ENCODE data around the gene PLEKHG7. TPM values are rescaled to one million over a fixed set of nuclear protein-coding genes. Genes with fewer than 3 reads are reported as not detected.
A peak's percentile ranks its signal among the peaks of the same experiment; 100 is the strongest.
"Not testable (repeated sequence)": the region's sequence is repeated elsewhere in the genome, so short reads cannot be mapped to it uniquely, and the experiment has no call there.

PLEKHG7 gene, protein sequence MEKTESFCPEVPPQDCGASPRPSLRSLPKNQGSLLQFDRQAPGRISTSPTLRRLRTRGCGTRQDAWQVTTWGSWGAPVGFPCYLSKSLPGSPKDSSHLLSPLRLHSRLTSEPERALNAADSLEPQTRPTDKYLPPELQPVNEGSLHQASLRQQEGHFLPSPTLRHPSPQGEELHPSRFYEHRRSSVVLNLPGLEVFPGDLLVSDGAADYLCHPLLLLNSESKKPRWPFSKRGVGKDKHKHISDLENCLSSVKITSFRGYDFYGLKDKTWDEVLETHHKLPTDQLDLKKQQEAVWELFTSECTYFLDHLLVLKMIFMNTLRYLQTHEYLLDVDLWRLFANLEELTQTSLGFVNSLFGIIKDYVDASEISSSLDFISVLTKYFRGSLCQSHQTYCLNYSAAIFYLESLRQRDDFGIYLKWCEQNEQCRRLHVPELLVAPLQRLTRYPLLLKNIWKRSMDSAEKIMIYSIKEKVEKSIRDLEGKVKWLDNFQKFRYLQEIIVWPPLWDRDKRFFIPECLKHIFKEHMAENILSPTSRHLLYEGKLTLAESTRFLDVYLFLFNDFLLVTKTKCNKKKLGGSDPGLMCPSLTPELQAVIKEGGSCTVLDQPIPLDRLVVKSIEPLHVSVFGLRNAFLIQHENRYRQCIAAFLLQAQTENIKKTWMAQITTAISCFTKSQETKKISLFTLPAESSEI
- total RNA-seq (2022) = 1.3 and 2.5 TPM in 2 replicates
- percentile 42 among the genes with signal in this experiment for Bru-seq, nascent RNA
- BruChase-seq, experiment 1, labeled RNA remaining after a 6-hour chase = percentile 27 among the genes with signal in this experiment
- percentile 33 among the genes with signal in this experiment for BruChase-seq, experiment 2, labeled RNA remaining after a 2-hour chase
- long read RNA-seq, partial matches to known transcripts = 0 of 1 reads
- long read RNA-seq, other reads (novel, unspliced or antisense) = 1 of 1 reads

- H3K36me3 Mint-ChIP-seq (ENCODE audit: insufficient read depth, unreplicated experiment) = no peaks in the 10 kb centered on the region
- H3K27ac Mint-ChIP-seq (ENCODE audit: unreplicated experiment) = peak within 1 kb of the TSS; percentile 47
- no peaks in the 10 kb centered on the region for H3K27me3 Mint-ChIP-seq (ENCODE audit: unreplicated experiment)
- H3K4me3 Mint-ChIP-seq (ENCODE audit: low read depth, unreplicated experiment) = peak within 1 kb of the TSS; percentile 70
- BruUV-seq (replicated peaks) = TSS peak; percentile 61
- CTCF ChIA-PET = interaction anchor here (0.6 to 1.4 kb wide), 2 partner anchors 32 to 130 kb away, joined by 5 to 10 read pairs; no protein-coding TSS in a partner anchor
- intact Hi-C loops (cut with micrococcal nuclease; ENCODE audit: unreplicated experiment) = no loop called here
- peaks cover 9% of the 10 kb centered on the region for H3K4me1 Mint-ChIP-seq (ENCODE audit: low read depth, unreplicated experiment)
- H3K9me3 Mint-ChIP-seq (ENCODE audit: low read depth, unreplicated experiment) = peaks cover under 1% of the 10 kb centered on the region
- peak; percentile 36 for DNase-seq
- TF ChIP-seq, protein P1, sequence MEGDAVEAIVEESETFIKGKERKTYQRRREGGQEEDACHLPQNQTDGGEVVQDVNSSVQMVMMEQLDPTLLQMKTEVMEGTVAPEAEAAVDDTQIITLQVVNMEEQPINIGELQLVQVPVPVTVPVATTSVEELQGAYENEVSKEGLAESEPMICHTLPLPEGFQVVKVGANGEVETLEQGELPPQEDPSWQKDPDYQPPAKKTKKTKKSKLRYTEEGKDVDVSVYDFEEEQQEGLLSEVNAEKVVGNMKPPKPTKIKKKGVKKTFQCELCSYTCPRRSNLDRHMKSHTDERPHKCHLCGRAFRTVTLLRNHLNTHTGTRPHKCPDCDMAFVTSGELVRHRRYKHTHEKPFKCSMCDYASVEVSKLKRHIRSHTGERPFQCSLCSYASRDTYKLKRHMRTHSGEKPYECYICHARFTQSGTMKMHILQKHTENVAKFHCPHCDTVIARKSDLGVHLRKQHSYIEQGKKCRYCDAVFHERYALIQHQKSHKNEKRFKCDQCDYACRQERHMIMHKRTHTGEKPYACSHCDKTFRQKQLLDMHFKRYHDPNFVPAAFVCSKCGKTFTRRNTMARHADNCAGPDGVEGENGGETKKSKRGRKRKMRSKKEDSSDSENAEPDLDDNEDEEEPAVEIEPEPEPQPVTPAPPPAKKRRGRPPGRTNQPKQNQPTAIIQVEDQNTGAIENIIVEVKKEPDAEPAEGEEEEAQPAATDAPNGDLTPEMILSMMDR (IDR thresholded peaks at IDR 0.05; ENCODE audit: unreplicated experiment) = no peak
Observed at GRCh38 chr12:92702754-92703679, at the start of gene PLEKHG7. Gene PLEKHG7 (plus strand): TSS chr12:92702989. CDS start chr12:92706632, 3,643 bp downstream.

DNA sequence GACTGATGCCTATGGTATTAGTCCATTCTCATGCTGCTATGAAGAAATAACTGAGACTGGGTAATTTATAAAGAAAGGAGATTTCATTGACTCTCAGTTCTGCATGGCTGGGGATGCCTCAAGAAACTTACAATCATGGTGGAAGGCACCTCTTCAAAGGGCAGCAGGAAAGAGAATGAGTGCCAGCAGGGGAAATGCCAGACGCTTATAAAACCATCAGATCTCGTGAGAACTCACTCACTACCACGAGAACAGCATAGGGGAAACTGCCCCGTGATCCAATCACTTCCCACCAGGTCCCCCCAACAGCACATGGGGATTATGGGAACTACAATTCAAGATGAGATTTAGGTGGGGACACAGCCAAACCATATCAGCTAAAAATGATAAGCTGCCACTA, 48.5 kb upstream of the PLEKHG7 start:
- H3K36me3 Mint-ChIP-seq (ENCODE audit: insufficient read depth, unreplicated experiment); H3K27me3 Mint-ChIP-seq (ENCODE audit: unreplicated experiment); H3K27ac Mint-ChIP-seq (ENCODE audit: unreplicated experiment); DNase-seq; H3K4me3 Mint-ChIP-seq (ENCODE audit: low read depth, unreplicated experiment); CTCF ChIA-PET; H3K9me3 Mint-ChIP-seq (ENCODE audit: low read depth, unreplicated experiment); BruUV-seq (replicated peaks): not testable (repeated sequence)
- H3K4me1 Mint-ChIP-seq (ENCODE audit: low read depth, unreplicated experiment) = peaks cover 12% of the 10 kb centered on the region
- intact Hi-C loops (cut with micrococcal nuclease; ENCODE audit: unreplicated experiment) = loop anchor here (10.0 kb wide), 1 partner anchor 1079 kb away; no protein-coding TSS in a partner anchor

- no peak for DNase-seq
- TF ChIP-seq, protein P1 (IDR thresholded peaks at IDR 0.05; ENCODE audit: unreplicated experiment) = no peak
- H3K27ac Mint-ChIP-seq (ENCODE audit: unreplicated experiment) = no peak overlapping the region
- intact Hi-C loops (cut with micrococcal nuclease; ENCODE audit: unreplicated experiment) = loop anchor here (10.0 kb wide), 1 partner anchor 1080 kb away; no protein-coding TSS in a partner anchor
- no TSS peak for BruUV-seq (replicated peaks)
- no peaks in the 10 kb centered on the region for H3K9me3 Mint-ChIP-seq (ENCODE audit: low read depth, unreplicated experiment)
- H3K4me1 Mint-ChIP-seq (ENCODE audit: low read depth, unreplicated experiment) = peaks cover 5% of the 10 kb centered on the region
- CTCF ChIA-PET = no interaction called here
- H3K27me3 Mint-ChIP-seq (ENCODE audit: unreplicated experiment) = no peaks in the 10 kb centered on the region
- no peak overlapping the region for H3K4me3 Mint-ChIP-seq (ENCODE audit: low read depth, unreplicated experiment)
- H3K36me3 Mint-ChIP-seq (ENCODE audit: insufficient read depth, unreplicated experiment) = no peaks in the 10 kb centered on the region
Observed at GRCh38 chr12:92654929-92655328, 47.9 kb upstream of the PLEKHG7 start.

- no peaks in the 10 kb centered on the region for H3K36me3 Mint-ChIP-seq (ENCODE audit: insufficient read depth, unreplicated experiment)
- H3K4me3 Mint-ChIP-seq (ENCODE audit: low read depth, unreplicated experiment) = no peak overlapping the region
- no peak overlapping the region for H3K27ac Mint-ChIP-seq (ENCODE audit: unreplicated experiment)
- no peaks in the 10 kb centered on the region for H3K27me3 Mint-ChIP-seq (ENCODE audit: unreplicated experiment)
- TF ChIP-seq, protein P1 (IDR thresholded peaks at IDR 0.05; ENCODE audit: unreplicated experiment) = no peak
- intact Hi-C loops (cut with micrococcal nuclease; ENCODE audit: unreplicated experiment) = loop anchor here (10.0 kb wide), 1 partner anchor 1082 kb away; no protein-coding TSS in a partner anchor
- no peaks in the 10 kb centered on the region for H3K4me1 Mint-ChIP-seq (ENCODE audit: low read depth, unreplicated experiment)
- no TSS peak for BruUV-seq (replicated peaks)
- no peaks in the 10 kb centered on the region for H3K9me3 Mint-ChIP-seq (ENCODE audit: low read depth, unreplicated experiment)
- CTCF ChIA-PET = no interaction called here
- no peak for DNase-seq
Observed at GRCh38 chr12:92656911-92657310, 45.9 kb upstream of the PLEKHG7 start.
